Karpas-422 (cell line): ENCODE measurements around the gene CPED1. TPM values are rescaled to one million over a fixed set of nuclear protein-coding genes. Genes with fewer than 3 reads are reported as not detected.
A peak's percentile ranks its signal among the peaks of the same experiment; 100 is the strongest.

ENCODE experiments used
- DNase-seq: peaks from one replicate; pipeline ENCODE4 v3.0.0-alpha.2; 2015
- H2AFZ ChIP-seq: fragments of 200-600 bp; sonication (generic); 2 replicates; pipeline ENCODE4 v1.6.1; 2014; ENCODE audit warnings: antibody characterized with exemption, low read length, mixed read lengths
- H3K27ac ChIP-seq: fragments of 200-600 bp; sonication (generic); 2 replicates; pipeline ENCODE4 v1.5.1; 2014; ENCODE audit warnings: mild to moderate bottlenecking, low read length, moderate library complexity
- H3K27me3 ChIP-seq: fragments of 200-600 bp; sonication (generic); 2 replicates; pipeline ENCODE4 v1.6.1; 2014; ENCODE audit warnings: low read length, mixed read lengths
- H3K36me3 ChIP-seq: fragments of 200-600 bp; sonication (generic); 2 replicates; pipeline ENCODE4 v1.6.1; 2014; ENCODE audit warnings: low read length, mixed read lengths; ENCODE audit not compliant: insufficient read depth
- H3K4me1 ChIP-seq: fragments of 200-600 bp; sonication (generic); 2 replicates; pipeline ENCODE4 v1.6.1; 2014; ENCODE audit warnings: mild to moderate bottlenecking, low read length, mixed read lengths
- H3K4me2 ChIP-seq: fragments of 200-600 bp; sonication (generic); 2 replicates; pipeline ENCODE4 v1.6.1; 2014; ENCODE audit warnings: low read length, low read depth, mild to moderate bottlenecking; ENCODE audit not compliant: poor library complexity, severe bottlenecking
- H3K4me3 ChIP-seq: fragments of 200-600 bp; sonication (generic); 2 replicates; pipeline ENCODE4 v1.5.1; 2014; ENCODE audit warnings: mild to moderate bottlenecking, antibody characterized with exemption, low read length, mixed read lengths
- H3K79me2 ChIP-seq: fragments of 200-600 bp; sonication (generic); 2 replicates; pipeline ENCODE4 v1.6.1; 2014; ENCODE audit warnings: mild to moderate bottlenecking, low read length, mixed read lengths
- H3K9ac ChIP-seq: fragments of 200-600 bp; sonication (generic); 2 replicates; pipeline ENCODE4 v1.6.0; 2014; ENCODE audit warnings: low read length
- H3K9me2 ChIP-seq: fragments of 200-600 bp; sonication (generic), shearing (Covaris generic); replicated peaks from 2 replicates; pipeline ENCODE4 v1.6.0; 2014; ENCODE audit warnings: mild to moderate bottlenecking, low read length, moderate library complexity; ENCODE audit not compliant: insufficient read depth
- H3K9me3 ChIP-seq: fragments of 300-700, 200-600 bp; sonication (generic); 2 replicates; pipeline ENCODE4 v1.6.1; 2014; ENCODE audit warnings: low read length, mixed read lengths
- H4K20me1 ChIP-seq: fragments of 200-600 bp; sonication (generic); 2 replicates; pipeline ENCODE4 v1.6.1; 2014; ENCODE audit warnings: mild to moderate bottlenecking, antibody characterized with exemption, low read length, low read depth; ENCODE audit not compliant: insufficient read depth
- total RNA-seq: library from RNA; depleted of rRNA; stranded (reverse); fragments of >200 nt; shearing (Covaris generic); gene quantifications from 2 replicates; pipeline ENCODE4 v1.2.3, GENCODE V29; 2014; ENCODE audit warnings: low replicate concordance

CPED1 gene
- total RNA-seq, 1 experiment from 2014 or later, result 0.04 TPM

GRCh38 chr7:120995654-120996053 is 7.1 kb downstream of the CPED1 start:
- no peak overlapping the region for H3K9ac ChIP-seq
- H3K4me1 ChIP-seq, result peaks cover 20% of the 10 kb centered on the region
- H3K27ac ChIP-seq, result no peak overlapping the region
- no peaks in the 10 kb centered on the region for H3K9me3 ChIP-seq
- peak overlapping the region; percentile 43 for H3K4me2 ChIP-seq
- no peaks in the 10 kb centered on the region for H3K36me3 ChIP-seq
- no peaks in the 10 kb centered on the region for H3K27me3 ChIP-seq
- no peak for DNase-seq
- H3K9me2 ChIP-seq, result no peaks in the 10 kb centered on the region
- no peaks in the 10 kb centered on the region for H4K20me1 ChIP-seq
- no peaks in the 10 kb centered on the region for H3K79me2 ChIP-seq
- no peak overlapping the region for H3K4me3 ChIP-seq
- no peak overlapping the region for H2AFZ ChIP-seq

GRCh38 chr7:120996333-120996987 is 7.9 kb downstream of the CPED1 start:
- Histone ChIP-seq H3K79me2 (no peaks in the 10 kb centered on the region), H3K4me2 (peak overlapping the region; percentile 43), H4K20me1 (no peaks in the 10 kb centered on the region), H3K9me3 (no peaks in the 10 kb centered on the region), H2AFZ (no peak overlapping the region), H3K9ac (no peak overlapping the region), H3K4me3 (no peak overlapping the region), H3K9me2 (no peaks in the 10 kb centered on the region), H3K27me3 (no peaks in the 10 kb centered on the region), H3K36me3 (no peaks in the 10 kb centered on the region), H3K4me1 (peaks cover 20% of the 10 kb centered on the region), H3K27ac (no peak overlapping the region)
- peak; percentile 73 for DNase-seq

- peak; percentile 57 for DNase-seq
- Histone ChIP-seq H3K9ac (no peak overlapping the region), H3K9me3 (no peaks in the 10 kb centered on the region), H3K36me3 (no peaks in the 10 kb centered on the region), H3K4me3 (no peak overlapping the region), H3K4me2 (peak overlapping the region; percentile 43), H3K79me2 (no peaks in the 10 kb centered on the region), H3K4me1 (peaks cover 20% of the 10 kb centered on the region), H4K20me1 (no peaks in the 10 kb centered on the region), H3K27ac (no peak overlapping the region), H3K9me2 (no peaks in the 10 kb centered on the region), H3K27me3 (no peaks in the 10 kb centered on the region), H2AFZ (no peak overlapping the region)
Measured at GRCh38 chr7:120996988-120997345, 8.5 kb downstream of the CPED1 start.

DNA sequence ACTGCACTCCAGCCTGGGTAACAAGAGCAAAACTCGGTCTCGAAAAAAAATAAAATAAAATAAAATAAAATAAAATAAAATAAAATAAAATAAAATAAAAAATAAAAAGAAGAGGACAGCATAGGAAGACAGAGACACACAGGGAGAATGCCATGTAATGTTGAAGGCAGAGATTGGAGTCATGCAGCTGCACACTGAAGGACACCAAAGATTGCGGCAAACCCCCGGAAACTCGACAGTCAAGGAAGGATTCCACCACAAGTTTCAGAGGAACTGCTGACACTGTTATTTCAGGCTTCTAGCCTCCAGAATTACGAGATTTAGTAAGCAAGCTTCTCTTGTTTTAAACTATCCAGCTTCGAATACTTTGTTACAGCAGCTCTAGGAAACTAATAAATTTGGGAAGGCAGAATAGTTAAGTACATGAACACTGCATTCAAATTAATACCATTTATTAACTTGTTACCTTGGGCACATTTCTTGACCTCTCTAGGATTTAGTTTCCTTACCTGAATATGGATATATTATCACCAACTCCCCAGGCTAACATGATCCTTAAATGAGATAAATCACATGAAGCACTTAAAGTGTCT is 9.5 kb downstream of the CPED1 start:
- H3K9ac ChIP-seq, result no peak overlapping the region

DNA sequence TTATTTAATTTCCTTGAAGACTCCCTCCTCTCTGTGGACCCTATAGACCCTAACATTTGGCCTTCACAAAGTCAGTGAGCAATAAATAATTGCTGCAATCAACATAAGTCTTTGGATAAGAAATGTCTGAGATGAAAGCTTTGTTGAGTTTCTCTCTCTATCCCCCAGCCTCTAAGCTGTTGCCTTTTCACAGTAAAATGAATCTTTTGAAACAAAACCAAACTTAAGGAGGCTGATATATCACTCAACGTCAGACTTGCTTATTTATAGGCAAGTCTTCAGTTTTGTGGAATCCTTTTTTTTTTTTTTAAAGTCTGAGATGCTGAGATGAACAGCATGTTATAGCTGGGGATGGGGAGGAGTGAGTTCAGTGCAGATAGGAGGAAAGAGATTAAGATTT is 10.0 kb downstream of the CPED1 start:
- Histone ChIP-seq H3K4me2 (no peak overlapping the region), H3K79me2 (no peaks in the 10 kb centered on the region), H4K20me1 (no peaks in the 10 kb centered on the region), H3K9ac (no peak overlapping the region), H3K4me3 (no peak overlapping the region), H3K9me3 (no peaks in the 10 kb centered on the region), H3K9me2 (no peaks in the 10 kb centered on the region), H3K4me1 (peaks cover 20% of the 10 kb centered on the region), H3K27ac (no peak overlapping the region), H3K27me3 (no peaks in the 10 kb centered on the region), H2AFZ (no peak overlapping the region), H3K36me3 (no peaks in the 10 kb centered on the region)
- no peak for DNase-seq

More for the DNA sequence above, 9.5 kb downstream of the CPED1 start:
- Histone ChIP-seq H3K4me2 (no peak overlapping the region), H3K79me2 (no peaks in the 10 kb centered on the region), H2AFZ (no peak overlapping the region), H3K4me1 (peaks cover 20% of the 10 kb centered on the region), H3K27me3 (no peaks in the 10 kb centered on the region), H3K9me3 (no peaks in the 10 kb centered on the region), H3K36me3 (no peaks in the 10 kb centered on the region), H3K27ac (no peak overlapping the region), H3K9me2 (no peaks in the 10 kb centered on the region), H4K20me1 (no peaks in the 10 kb centered on the region), H3K4me3 (no peak overlapping the region)
- DNase-seq, result no peak

DNA sequence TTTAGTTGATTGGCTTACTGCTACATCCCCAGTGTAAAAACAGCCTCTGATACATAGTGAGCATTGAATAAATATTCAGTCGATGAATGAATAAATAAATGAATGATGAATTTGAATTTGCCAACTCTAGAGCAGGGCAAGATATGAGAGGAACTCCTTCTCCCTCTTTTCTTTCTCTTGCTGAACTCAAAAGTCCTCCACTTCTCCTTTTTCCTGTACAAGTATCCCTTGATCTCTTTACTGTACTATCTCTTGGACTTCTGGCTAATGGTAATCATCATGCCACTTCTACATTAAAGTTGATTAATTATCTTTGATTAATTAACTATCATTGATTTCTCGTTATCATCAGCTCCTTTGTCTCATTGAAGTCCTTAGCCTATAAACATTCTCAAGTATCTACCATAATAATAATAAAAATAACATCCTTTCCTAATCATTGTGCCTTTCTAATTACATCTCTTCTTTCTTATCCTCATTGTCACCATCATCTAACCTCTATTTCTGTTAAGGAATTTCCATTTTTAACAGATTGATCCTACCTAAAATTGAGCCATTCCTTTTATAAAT is 10.6 kb downstream of the CPED1 start:
- no peaks in the 10 kb centered on the region for H3K36me3 ChIP-seq
- no peak overlapping the region for H3K9ac ChIP-seq
- no peak for DNase-seq
- H3K4me1 ChIP-seq, result peaks cover 20% of the 10 kb centered on the region
- no peaks in the 10 kb centered on the region for H3K27me3 ChIP-seq
- no peak overlapping the region for H3K4me2 ChIP-seq
- no peak overlapping the region for H2AFZ ChIP-seq
- no peaks in the 10 kb centered on the region for H3K9me2 ChIP-seq
- H3K9me3 ChIP-seq, result no peaks in the 10 kb centered on the region
- no peaks in the 10 kb centered on the region for H4K20me1 ChIP-seq
- no peak overlapping the region for H3K27ac ChIP-seq
- no peak overlapping the region for H3K4me3 ChIP-seq
- no peaks in the 10 kb centered on the region for H3K79me2 ChIP-seq

DNA sequence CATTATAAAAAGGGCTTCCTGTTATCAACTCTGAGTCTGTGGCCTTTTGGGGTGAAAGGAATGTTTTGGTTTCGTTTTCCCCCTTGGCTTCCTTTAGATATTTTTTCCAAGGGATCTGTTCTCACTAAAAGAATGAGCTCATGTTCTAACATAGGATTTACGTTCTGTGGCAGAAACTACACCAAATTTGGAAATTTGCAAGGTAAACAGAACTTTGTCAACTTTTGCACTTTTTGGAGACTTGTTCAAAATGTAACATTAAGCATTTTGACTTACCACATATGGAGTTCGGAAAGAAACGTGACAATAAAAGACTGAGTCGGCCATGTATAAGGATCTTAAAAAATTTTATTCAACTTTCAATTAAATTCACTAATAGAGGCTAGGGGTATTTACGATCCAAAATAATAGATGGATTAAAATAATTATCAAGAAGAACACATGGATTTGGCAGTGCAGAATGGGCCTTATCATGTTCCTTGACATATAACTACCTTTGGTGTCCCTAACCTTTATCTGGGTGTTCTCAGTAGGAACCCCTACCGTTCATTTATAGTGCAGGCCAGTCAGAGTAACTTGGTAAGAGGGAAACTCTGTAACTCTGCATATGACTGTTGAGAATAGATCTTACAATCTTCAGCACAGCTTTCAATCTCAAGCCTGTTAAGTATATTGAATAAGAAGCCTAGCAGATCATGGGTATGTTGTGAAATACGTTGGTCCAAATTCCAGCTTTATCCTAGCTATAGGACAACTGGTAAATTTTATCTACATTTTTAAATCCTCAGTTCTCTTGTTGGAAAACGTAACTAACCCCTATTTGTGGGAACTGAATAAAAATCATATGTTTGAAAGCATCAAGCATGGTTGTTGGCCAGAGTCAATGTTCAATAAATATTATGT is 11.8 kb downstream of the CPED1 start:
- H3K36me3 ChIP-seq, result no peaks in the 10 kb centered on the region
- no peaks in the 10 kb centered on the region for H3K9me2 ChIP-seq
- H4K20me1 ChIP-seq, result no peaks in the 10 kb centered on the region
- H2AFZ ChIP-seq, result no peak overlapping the region
- H3K4me2 ChIP-seq, result no peak overlapping the region
- H3K27ac ChIP-seq, result no peak overlapping the region
- peaks cover 20% of the 10 kb centered on the region for H3K4me1 ChIP-seq
- no peaks in the 10 kb centered on the region for H3K79me2 ChIP-seq
- H3K9me3 ChIP-seq, result no peaks in the 10 kb centered on the region
- H3K4me3 ChIP-seq, result no peak overlapping the region
- H3K9ac ChIP-seq, result no peak overlapping the region
- DNase-seq, result no peak
- no peaks in the 10 kb centered on the region for H3K27me3 ChIP-seq
